OCI-LY1 (cell line): ENCODE measurements around the gene MAGI2.

Experiments used
- H2AFZ ChIP-seq: fragments of 200-600 bp; sonication (generic), shearing (Covaris generic); 2 replicates; pipeline ENCODE4 v1.6.0; 2014; ENCODE audit warnings: antibody characterized with exemption, mild to moderate bottlenecking, low read length
- H3F3A ChIP-seq: fragments of 200-600 bp; sonication (generic), shearing (Covaris generic); 2 replicates; pipeline ENCODE4 v1.6.0; 2014; ENCODE audit warnings: mild to moderate bottlenecking, antibody characterized with exemption, low read length, moderate library complexity; ENCODE audit not compliant: insufficient read depth
- H3K27ac ChIP-seq: fragments of 200-600 bp; sonication (generic); 2 replicates; pipeline ENCODE4 v1.5.1; 2014; ENCODE audit warnings: low read length, mixed run types, mild to moderate bottlenecking, low read depth; ENCODE audit not compliant: poor library complexity, severe bottlenecking
- H3K27me3 ChIP-seq: fragments of 200-600 bp; sonication (generic); 2 replicates; pipeline ENCODE4 v1.6.0; 2014; ENCODE audit warnings: antibody characterized with exemption, mild to moderate bottlenecking, low read length, moderate library complexity; ENCODE audit not compliant: insufficient read depth
- H3K36me3 ChIP-seq: fragments of 200-600 bp; sonication (generic); 2 replicates; pipeline ENCODE4 v1.6.1; 2014; ENCODE audit warnings: mild to moderate bottlenecking, antibody characterized with exemption, low read length, moderate library complexity, mixed read lengths; ENCODE audit not compliant: insufficient read depth
- H3K4me1 ChIP-seq: fragments of 200-600 bp; sonication (generic); 2 replicates; pipeline ENCODE4 v1.5.1; 2014; ENCODE audit warnings: mild to moderate bottlenecking, low read length, moderate library complexity; ENCODE audit not compliant: insufficient read depth, severe bottlenecking
- H3K4me2 ChIP-seq: fragments of 200-600 bp; sonication (generic), shearing (Covaris generic); 2 replicates; pipeline ENCODE4 v1.6.1; 2014; ENCODE audit warnings: low read length
- H3K4me3 ChIP-seq: fragments of 200-600 bp; sonication (generic); 2 replicates; pipeline ENCODE4 v1.5.1; 2014; ENCODE audit warnings: low read length, low read depth, mild to moderate bottlenecking, mixed read lengths; ENCODE audit not compliant: poor library complexity, severe bottlenecking
- H3K79me2 ChIP-seq: fragments of 200-600 bp; shearing (Covaris generic); 2 replicates; pipeline ENCODE4 v1.6.1; 2016; ENCODE audit warnings: mixed run types, low read length, mixed read lengths; ENCODE audit not compliant: insufficient read depth
- H3K9ac ChIP-seq: fragments of 200-600 bp; sonication (generic), shearing (Covaris generic); 2 replicates; pipeline ENCODE4 v1.6.1; 2014; ENCODE audit warnings: mild to moderate bottlenecking, low read length, mixed read lengths
- H3K9me2 ChIP-seq: fragments of 200-600 bp; sonication (generic), shearing (Covaris generic); 2 replicates; pipeline ENCODE4 v1.6.1; 2014; ENCODE audit warnings: low read depth, mild to moderate bottlenecking, low read length, mixed read lengths
- H3K9me3 ChIP-seq: fragments of 200-600 bp; shearing (Covaris generic); 2 replicates; pipeline ENCODE4 v1.6.1; 2014; ENCODE audit warnings: low read length, mixed read lengths
- H4K20me1 ChIP-seq: fragments of 200-600 bp; sonication (generic), shearing (Covaris generic); 2 replicates; pipeline ENCODE4 v1.6.0; 2016; ENCODE audit warnings: mild to moderate bottlenecking, low read length; ENCODE audit not compliant: insufficient read depth
- CTCF ChIP-seq: fragments of 200-600 bp; sonication (generic), shearing (Covaris generic); IDR thresholded peaks from 2 replicates; pipeline ENCODE4 v1.5.1; 2017; ENCODE audit warnings: mild to moderate bottlenecking, antibody characterized with exemption, low read length, moderate library complexity, mixed read lengths
- EZH2 ChIP-seq: fragments of 200-600 bp; sonication (generic), shearing (Covaris generic); IDR thresholded peaks from 2 replicates; pipeline ENCODE4 v1.8.0; 2017; ENCODE audit warnings: borderline replicate concordance, mixed run types, mild to moderate bottlenecking, antibody characterized with exemption, low read length, moderate library complexity, mixed read lengths

Gene MAGI2

GRCh38 chr7:79064187-79064823 is 389.2 kb downstream of the MAGI2 start:
- no peak overlapping the region for H3K4me2 ChIP-seq
- no peaks in the 10 kb centered on the region for H3K9me3 ChIP-seq
- H3K4me1 ChIP-seq: no peaks in the 10 kb centered on the region
- H3K79me2 ChIP-seq: no peaks in the 10 kb centered on the region
- TF ChIP-seq EZH2 (no peak), CTCF (no peak)
- H3F3A ChIP-seq: no peaks in the 10 kb centered on the region
- H2AFZ ChIP-seq: no peak overlapping the region
- no peak overlapping the region for H3K4me3 ChIP-seq
- no peak overlapping the region for H3K9ac ChIP-seq
- no peaks in the 10 kb centered on the region for H3K9me2 ChIP-seq
- H3K27me3 ChIP-seq: no peaks in the 10 kb centered on the region
- no peak overlapping the region for H3K27ac ChIP-seq
- H3K36me3 ChIP-seq: no peaks in the 10 kb centered on the region
- H4K20me1 ChIP-seq: no peaks in the 10 kb centered on the region

- Histone ChIP-seq H3K27me3 (no peaks in the 10 kb centered on the region), H3F3A (no peaks in the 10 kb centered on the region), H3K4me1 (no peaks in the 10 kb centered on the region), H3K4me2 (no peak overlapping the region), H3K79me2 (no peaks in the 10 kb centered on the region), H2AFZ (no peak overlapping the region), H3K27ac (no peak overlapping the region), H3K9me3 (no peaks in the 10 kb centered on the region), H3K9me2 (no peaks in the 10 kb centered on the region), H4K20me1 (no peaks in the 10 kb centered on the region), H3K9ac (no peak overlapping the region), H3K4me3 (no peak overlapping the region), H3K36me3 (no peaks in the 10 kb centered on the region)
- TF ChIP-seq EZH2 (no peak), CTCF (no peak)
These were observed 390.3 kb downstream of the MAGI2 start for GRCh38 chr7:79063019-79063698.

GRCh38 chr7:79060498-79060897 is 393.0 kb downstream of the MAGI2 start:
- no peak overlapping the region for H3K27ac ChIP-seq
- H3K9ac ChIP-seq: no peak overlapping the region
- H3K27me3 ChIP-seq: no peaks in the 10 kb centered on the region
- no peak overlapping the region for H3K4me3 ChIP-seq
- no peaks in the 10 kb centered on the region for H3K79me2 ChIP-seq
- H3K9me3 ChIP-seq: no peaks in the 10 kb centered on the region
- H3K9me2 ChIP-seq: no peaks in the 10 kb centered on the region
- H3K36me3 ChIP-seq: no peaks in the 10 kb centered on the region
- H4K20me1 ChIP-seq: no peaks in the 10 kb centered on the region
- no peak overlapping the region for H3K4me2 ChIP-seq
- no peaks in the 10 kb centered on the region for H3F3A ChIP-seq
- no peak overlapping the region for H2AFZ ChIP-seq
- no peak for TF ChIP-seq CTCF
- no peak for TF ChIP-seq EZH2
- H3K4me1 ChIP-seq: no peaks in the 10 kb centered on the region
